Heart right ventricle (tissue), 16 donors: ENCODE data around the gene PDLIM1. TPM values are rescaled to one million over a fixed set of nuclear protein-coding genes. Genes with fewer than 3 reads are reported as not detected.

Experiments
- ATAC-seq, 8 donors: fragments of 200-7000 bp; cut with Tn5 transposase; one replicate each; pipeline ENCODE4 v1.9.1; 2020; ENCODE audit warnings: mild to moderate bottlenecking in 8 of 8, moderate library complexity in 8 of 8, moderate number of reproducible peaks in 1 of 8
- DNase-seq, 2 donors: peaks; one replicate each; pipeline ENCODE4 v3.0.0-alpha.2; 2020
- H3K27ac ChIP-seq, 10 donors: fragments of 200-600 bp; sonication (generic) in 2 of 10; one replicate each; pipeline versions ENCODE4 v1.5.0 to v1.8.0; 2020 to 2022; ENCODE audit warnings: mild to moderate bottlenecking in 3 of 10
- H3K27me3 ChIP-seq, 7 donors: fragments of 200-600 bp; one replicate each; pipeline ENCODE4 v1.8.0; 2021 to 2022; ENCODE audit warnings: mild to moderate bottlenecking in 2 of 7
- H3K36me3 ChIP-seq, 9 donors: fragments of 200-600 bp; sonication (generic) in 1 of 9; one replicate each; pipeline versions ENCODE4 v1.5.0 to v1.8.0; 2020 to 2022; ENCODE audit warnings: mild to moderate bottlenecking in 2 of 9
- H3K4me1 ChIP-seq, 9 donors: fragments of 200-600 bp; sonication (generic) in 1 of 9; one replicate each; pipeline versions ENCODE4 v1.5.0 to v1.8.0; 2020 to 2022; ENCODE audit warnings: mild to moderate bottlenecking in 4 of 9
- H3K4me3 ChIP-seq, 10 donors: fragments of 200-600 bp; sonication (generic) in 2 of 10; one replicate each; pipeline versions ENCODE4 v1.5.0 to v1.8.0; 2020 to 2022; ENCODE audit warnings: mild to moderate bottlenecking in 7 of 10, moderate library complexity in 2 of 10
- H3K9me3 ChIP-seq, 11 donors: fragments of 200-600 bp in 10 of 11; sonication (generic) in 2 of 11; one replicate each; pipeline versions ENCODE4 v1.5.0 to v1.8.0; 2013 to 2022; ENCODE audit warnings: mild to moderate bottlenecking in 2 of 11, control low read depth in 1 of 11, moderate library complexity in 1 of 11
- WGBS, 2 donors: extraction: QIAGEN DNeasy Blood & Tissue Kit; methylation state at CpG; one replicate each; pipeline ENCODE4 v1.1.7; 2013; ENCODE audit warnings: inconsistent platforms in 1 of 2; 5-methylcytosine and 5-hydroxymethylcytosine counted together
- intact Hi-C, 10 donors: fragments of 100-400 bp; cut with DNase I; formaldehyde crosslinking; loops; one replicate each; pipeline versions ENCODE4 v1.11.1 to v1.14.2; 2022
- polyA plus RNA-seq, 2 donors: library from polyadenylated mRNA; stranded (reverse); fragments of 200-250 nt; gene quantifications; one replicate each; pipeline ENCODE4 v1.2.3, GENCODE V29; 2013
- total RNA-seq, 10 donors: library from RNA; stranded (reverse); fragmentation: NEBNext Ultra II Directional in 3 of 10; extraction: Animal tissue kit (Norgen Biotek cat#: 25700) in 3 of 10; gene quantifications; one replicate each; pipeline versions ENCODE4 v1.2.1 to v1.2.4, GENCODE V29; 2021 to 2023
- TF ChIP-seq, protein P1 (sequence below), 9 donors: fragments of 200-600 bp; sonication (generic) in 2 of 9; IDR thresholded peaks; one replicate each; pipeline versions ENCODE4 v1.5.0 to v1.8.0; 2021 to 2022; ENCODE audit warnings: antibody characterized with exemption in 9 of 9, mild to moderate bottlenecking in 5 of 9, moderate library complexity in 1 of 9
- donor health status: Arrhythmogenic right ventricular cardiomyopathy.
- donor health status: ischemic (EF 13 %, LVEDD 7.1; RV severe dilation, severe dysfunction).
- donor health status: healthy with polysubstance abuse.
- donor health status: DM: no; HTN: yes; CAD: no.
- donor health status: DM: no; HTN: no; CAD: no.
- donor health status: ischemic (EF 25% LVEDD 6.9; RV normal size, moderate dysfunction).
- donor health status: ischemic (EF 25% LVEDD 5.7; RV mildly dilated, moderate dysfunction).
- donor health status: healthy.
- donor health status: DM: yes; HTN: yes; CAD: no.
- donor health status: Ischemic cardiomyopathy.
- donor health status: ischemic (EF 35%, LVEDD 5.7; RV mildly dilated, moderate dysfunction).
- donor health status: nonischemic (EF 11% LVEDD 7.7; RV severe dilation, severe dysfunction).
- donor health status: DM: yes; HTN: yes; CAD: no.
- donor health status: PGD.
- donor health status: ischemic (EF 29% LVEDD 5.4; RV normal size, mild dysfunction).
- donor health status: nonischemic (EF 23%, LVEDD 6.1; RV moderate dilation, normal function).

Gene PDLIM1
- total and polyA plus RNA-seq, 12 donors = 152 to 467 (median 322) TPM

GRCh38 chr10:95249467-95249866 lies 41.3 kb downstream of the PDLIM1 start:
- TF ChIP-seq, protein P1, sequence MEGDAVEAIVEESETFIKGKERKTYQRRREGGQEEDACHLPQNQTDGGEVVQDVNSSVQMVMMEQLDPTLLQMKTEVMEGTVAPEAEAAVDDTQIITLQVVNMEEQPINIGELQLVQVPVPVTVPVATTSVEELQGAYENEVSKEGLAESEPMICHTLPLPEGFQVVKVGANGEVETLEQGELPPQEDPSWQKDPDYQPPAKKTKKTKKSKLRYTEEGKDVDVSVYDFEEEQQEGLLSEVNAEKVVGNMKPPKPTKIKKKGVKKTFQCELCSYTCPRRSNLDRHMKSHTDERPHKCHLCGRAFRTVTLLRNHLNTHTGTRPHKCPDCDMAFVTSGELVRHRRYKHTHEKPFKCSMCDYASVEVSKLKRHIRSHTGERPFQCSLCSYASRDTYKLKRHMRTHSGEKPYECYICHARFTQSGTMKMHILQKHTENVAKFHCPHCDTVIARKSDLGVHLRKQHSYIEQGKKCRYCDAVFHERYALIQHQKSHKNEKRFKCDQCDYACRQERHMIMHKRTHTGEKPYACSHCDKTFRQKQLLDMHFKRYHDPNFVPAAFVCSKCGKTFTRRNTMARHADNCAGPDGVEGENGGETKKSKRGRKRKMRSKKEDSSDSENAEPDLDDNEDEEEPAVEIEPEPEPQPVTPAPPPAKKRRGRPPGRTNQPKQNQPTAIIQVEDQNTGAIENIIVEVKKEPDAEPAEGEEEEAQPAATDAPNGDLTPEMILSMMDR (IDR thresholded peaks at IDR 0.05) = no peak
- H3K27ac ChIP-seq = peak overlapping the region in 8 of 10 donors; percentile 1 to 79 (median 54)
- 78 to 81% methylated on average over 3 of the region's 3 CpGs for WGBS, 2 donors

GRCh38 chr10:95248989-95249388 lies 41.8 kb downstream of the PDLIM1 start:
- Histone ChIP-seq H3K36me3 (peaks cover 0 to 71% (median 20%) of the 10 kb centered on the region in 9 donors), H3K9me3 (no peaks in the 10 kb centered on the region), H3K27ac (peak overlapping the region in 8 of 10 donors; percentile 1 to 79 (median 58)), H3K4me3 (no peak overlapping the region), H3K27me3 (no peaks in the 10 kb centered on the region), H3K4me1 (peaks cover 10 to 72% (median 58%) of the 10 kb centered on the region in 9 donors)
- ATAC-seq (peak; percentile 57 to 86 (median 76)), DNase-seq (peak; percentile 54 to 59)
- 56 to 67% methylated on average over 3 of the region's 3 CpGs for WGBS, 2 donors
- intact Hi-C loops = loop anchor here in 7 of 10 donors (5.0 to 10.0 kb wide), 7 partner anchors 38 to 356 kb away; partner anchors contain the start of gene PDLIM1 (in 1 of the 7)
- TF ChIP-seq, protein P1 (IDR thresholded peaks at IDR 0.05) = no peak

More at GRCh38 chr10:95249467-95249866, 41.3 kb downstream of the PDLIM1 start:
- Histone ChIP-seq H3K9me3 (no peaks in the 10 kb centered on the region), H3K27me3 (no peaks in the 10 kb centered on the region), H3K4me3 (no peak overlapping the region), H3K36me3 (peaks cover 0 to 69% (median 17%) of the 10 kb centered on the region in 9 donors), H3K4me1 (peaks cover 10 to 74% (median 60%) of the 10 kb centered on the region in 9 donors)
- DNase-seq = no peak
- intact Hi-C loops = loop anchor here in 7 of 10 donors (5.0 to 10.0 kb wide), 7 partner anchors 38 to 355 kb away; partner anchors contain the start of gene PDLIM1 (in 1 of the 7)
- no peak for ATAC-seq

GRCh38 chr10:95247881-95248583 lies 42.8 kb downstream of the PDLIM1 start:
- Histone ChIP-seq H3K4me1 (peaks cover 10 to 73% (median 53%) of the 10 kb centered on the region in 9 donors), H3K4me3 (no peak overlapping the region), H3K27ac (peak overlapping the region; percentile 13 to 79 (median 52)), H3K27me3 (no peaks in the 10 kb centered on the region), H3K36me3 (peaks cover 0 to 77% (median 25%) of the 10 kb centered on the region in 9 donors), H3K9me3 (no peaks in the 10 kb centered on the region)
- TF ChIP-seq, protein P1 (IDR thresholded peaks at IDR 0.05) = no peak
- intact Hi-C loops = loop anchor here in 9 of 10 donors (2.0 to 10.0 kb wide), 9 partner anchors 39 to 357 kb away; partner anchors contain the start of gene PDLIM1 (in 4 of the 9)
- WGBS, 2 donors = 81 to 85% methylated on average over 7 of the region's 7 CpGs
- DNase-seq (no peak), ATAC-seq (peak; percentile 39 to 83 (median 60))

GRCh38 chr10:95247200-95247880 lies 43.5 kb downstream of the PDLIM1 start:
- DNase-seq = no peak
- peak in 1 of 8 donors; percentile 11 for ATAC-seq
- Histone ChIP-seq H3K4me3 (no peak overlapping the region), H3K36me3 (peaks cover 0 to 83% (median 25%) of the 10 kb centered on the region in 9 donors), H3K9me3 (no peaks in the 10 kb centered on the region), H3K27ac (peak overlapping the region; percentile 13 to 79 (median 52)), H3K4me1 (peaks cover 10 to 70% (median 49%) of the 10 kb centered on the region in 9 donors), H3K27me3 (no peaks in the 10 kb centered on the region)
- intact Hi-C loops = loop anchor here in 9 of 10 donors (2.0 to 10.0 kb wide), 9 partner anchors 40 to 357 kb away; partner anchors contain the start of gene PDLIM1 (in 4 of the 9)
- 35 to 40% methylated on average over 6 of the region's 6 CpGs for WGBS, 2 donors
- TF ChIP-seq, protein P1 (IDR thresholded peaks at IDR 0.05) = no peak
